GM21447 (cell line): Measurements from ENCODE around the gene ARHGEF19.
"Not testable (repeated sequence)": the region's sequence is repeated elsewhere in the genome, so short reads cannot be mapped to it uniquely, and the experiment has no call there.

Experiments used
- ATAC-seq: cut with Tn5 transposase; IDR thresholded peaks from one replicate; pipeline ENCODE4 v1.9.1; 2021; ENCODE audit not compliant: unreplicated experiment

ARHGEF19 gene

DNA sequence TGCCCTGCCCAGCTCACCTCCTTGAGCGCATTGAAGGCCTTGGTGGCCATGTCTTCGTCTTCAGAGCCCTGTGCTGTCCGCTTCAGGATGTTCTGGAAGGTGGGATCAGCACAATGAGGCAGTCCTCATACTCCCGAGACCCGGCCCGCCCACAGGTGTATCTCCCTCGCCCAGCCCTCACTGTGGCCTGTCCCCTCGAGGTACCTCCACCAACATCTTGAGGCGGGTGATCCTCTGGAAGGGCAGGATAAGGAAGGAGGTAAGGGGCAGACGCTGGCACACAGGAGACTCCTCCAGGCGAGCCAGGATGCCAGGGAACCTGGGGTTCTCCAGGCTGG lies 7.1 kb downstream of the ARHGEF19 start:
- ATAC-seq, result no peak

DNA sequence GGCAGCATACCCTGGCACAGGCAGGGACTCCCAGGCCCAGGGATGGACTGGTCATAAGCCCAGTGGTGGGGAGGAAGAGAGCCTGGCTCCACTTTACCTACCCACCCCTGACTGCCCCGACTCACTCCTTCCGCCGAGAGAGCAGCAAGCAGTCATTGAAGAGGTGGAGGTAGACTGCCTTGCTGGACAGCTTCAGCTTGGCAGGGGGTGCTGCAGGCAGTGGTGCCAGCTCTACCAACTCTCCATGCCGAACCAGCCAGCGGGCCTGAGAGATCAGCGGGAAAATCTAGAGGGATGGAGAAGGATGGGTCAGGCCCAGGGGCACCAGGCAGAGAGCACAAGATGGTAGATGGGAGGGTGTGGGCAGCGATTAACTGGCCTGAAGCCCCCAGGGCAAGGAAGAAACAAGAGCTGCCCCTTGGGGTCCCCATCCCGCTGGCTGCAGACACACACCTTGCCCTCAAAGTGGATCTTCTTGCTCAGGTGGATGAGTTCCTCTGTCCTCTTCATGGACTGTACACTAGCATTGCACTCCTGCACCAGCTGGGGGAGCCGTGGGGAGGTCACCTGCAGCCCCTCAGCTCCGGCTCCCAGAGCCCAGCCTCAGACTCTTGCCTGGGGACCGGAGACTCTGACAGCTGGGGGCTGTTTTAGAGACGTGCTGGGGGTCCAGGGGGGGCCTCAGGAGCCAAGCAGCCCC lies 7.7 kb downstream of the ARHGEF19 start:
- no peak for ATAC-seq

DNA sequence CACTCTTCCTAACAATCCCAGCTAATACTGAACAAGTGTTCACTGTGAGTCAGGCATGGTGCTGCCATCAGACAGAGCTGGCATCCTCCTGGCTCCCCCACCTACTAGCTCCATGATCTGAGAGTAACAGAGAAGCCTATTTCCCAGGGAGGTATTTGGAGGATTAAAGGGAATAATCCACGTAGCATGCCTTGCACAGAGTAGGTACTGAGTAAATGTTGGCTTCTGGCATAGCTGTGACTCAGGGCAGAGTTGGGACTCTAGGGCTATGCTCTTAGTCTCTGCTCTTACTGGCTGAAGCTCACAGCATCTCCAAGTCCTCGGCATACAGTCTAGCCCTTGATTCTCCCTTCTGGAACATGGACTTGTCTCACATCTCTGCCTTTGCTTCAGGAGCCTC lies 8.2 kb downstream of the ARHGEF19 start:
- ATAC-seq, result no peak

DNA sequence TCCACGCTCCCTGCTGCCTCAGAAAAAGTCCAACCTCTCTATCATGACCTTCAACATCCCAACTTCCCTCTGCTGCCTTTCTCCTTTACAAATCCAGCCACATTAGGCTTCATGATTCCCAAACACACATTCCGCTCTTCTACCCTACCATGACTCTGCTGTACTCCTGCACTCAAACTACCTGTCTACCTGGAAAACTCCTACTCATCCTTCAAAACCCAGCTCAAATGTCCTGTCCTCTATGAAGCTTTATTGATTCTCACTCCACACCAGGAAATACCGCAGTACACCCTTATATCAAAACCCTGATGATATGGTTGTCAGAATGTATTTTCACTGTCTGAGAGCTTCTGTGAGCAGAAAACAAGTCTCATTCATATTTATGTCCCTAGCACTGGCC lies 8.9 kb downstream of the ARHGEF19 start:
- no peak for ATAC-seq

DNA sequence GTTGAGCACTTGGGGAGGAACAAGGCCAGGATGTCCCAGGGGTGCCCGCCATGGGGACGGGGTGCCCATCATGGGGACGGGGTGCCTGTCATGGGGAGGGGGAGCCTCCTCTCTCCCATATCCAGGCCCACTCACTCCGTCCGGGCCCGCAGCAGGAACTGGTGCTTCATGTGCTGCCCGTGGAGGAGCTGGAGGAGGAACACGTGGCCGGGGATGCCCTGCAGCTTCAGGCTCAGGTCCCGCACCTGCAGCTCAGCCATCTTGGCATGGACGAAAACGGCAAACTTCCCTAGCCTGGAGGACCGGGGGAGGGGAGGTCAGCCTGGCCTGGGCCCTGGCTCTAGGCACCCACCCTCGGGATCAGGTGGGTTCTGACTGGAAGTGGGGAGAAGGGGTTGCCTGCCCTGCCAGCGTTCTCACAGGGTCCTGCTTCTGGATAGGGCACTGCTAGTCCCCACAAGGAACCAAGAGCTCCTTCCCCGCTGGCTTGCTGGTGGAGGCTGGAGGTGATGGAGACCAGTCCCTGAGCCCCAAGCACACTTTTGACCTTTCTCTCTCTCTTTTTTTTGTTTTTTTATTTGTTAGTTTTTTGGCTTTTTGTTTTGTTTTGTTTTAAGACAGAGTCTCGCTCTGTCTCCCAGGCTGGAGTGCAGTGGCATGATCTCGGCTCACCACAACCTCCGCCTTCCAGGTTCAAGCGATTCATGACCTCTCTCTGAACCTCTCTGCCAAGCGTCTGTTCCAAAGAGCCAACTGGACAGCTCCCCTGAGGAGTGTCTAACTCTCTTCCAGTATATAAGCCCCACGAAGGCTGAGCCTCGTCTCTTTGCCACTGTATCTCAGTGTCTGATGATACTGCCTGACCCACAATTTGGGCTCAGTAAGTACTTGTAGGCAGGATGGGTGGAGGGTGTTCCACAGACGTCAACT lies 9.9 kb downstream of the ARHGEF19 start:
- no peak for ATAC-seq

DNA sequence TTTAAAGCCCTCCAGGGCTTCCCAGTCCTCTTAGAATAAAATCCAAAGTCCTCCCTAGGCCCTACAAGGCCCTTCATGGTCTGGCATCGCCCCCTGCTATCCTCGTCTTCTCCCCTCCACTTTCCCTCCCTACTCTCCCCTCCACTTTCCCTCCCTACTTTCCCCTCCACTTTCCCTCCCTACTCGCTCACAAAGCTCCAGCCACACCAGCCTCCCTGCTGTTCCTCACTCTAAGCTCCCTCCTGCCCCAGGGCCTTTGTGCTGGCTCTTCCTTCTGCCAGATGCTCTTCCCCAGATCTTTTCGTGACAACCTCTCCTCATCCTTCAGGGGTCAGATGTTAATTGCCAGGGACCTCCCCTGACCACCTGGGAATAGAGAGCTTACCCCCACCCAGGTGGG lies 12.8 kb downstream of the ARHGEF19 start:
- ATAC-seq, result no peak

DNA sequence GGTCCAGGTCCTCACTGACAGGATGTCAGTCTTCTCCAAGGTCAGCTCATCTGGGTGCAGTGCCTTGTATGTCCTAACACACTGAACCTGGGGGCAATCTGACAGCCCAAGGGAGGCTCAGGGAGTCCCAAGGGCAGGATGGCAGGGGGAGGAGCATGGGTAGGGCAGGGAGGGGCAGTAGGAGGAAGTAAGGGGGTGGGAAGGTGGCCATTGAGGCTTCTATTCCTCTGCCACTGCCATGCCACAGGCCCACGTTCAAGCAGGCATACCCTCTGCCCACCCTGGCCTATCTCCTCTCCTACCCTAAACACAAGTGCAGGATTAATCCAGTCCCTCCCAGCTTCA lies 13.3 kb downstream of the ARHGEF19 start:
- no peak for ATAC-seq

DNA sequence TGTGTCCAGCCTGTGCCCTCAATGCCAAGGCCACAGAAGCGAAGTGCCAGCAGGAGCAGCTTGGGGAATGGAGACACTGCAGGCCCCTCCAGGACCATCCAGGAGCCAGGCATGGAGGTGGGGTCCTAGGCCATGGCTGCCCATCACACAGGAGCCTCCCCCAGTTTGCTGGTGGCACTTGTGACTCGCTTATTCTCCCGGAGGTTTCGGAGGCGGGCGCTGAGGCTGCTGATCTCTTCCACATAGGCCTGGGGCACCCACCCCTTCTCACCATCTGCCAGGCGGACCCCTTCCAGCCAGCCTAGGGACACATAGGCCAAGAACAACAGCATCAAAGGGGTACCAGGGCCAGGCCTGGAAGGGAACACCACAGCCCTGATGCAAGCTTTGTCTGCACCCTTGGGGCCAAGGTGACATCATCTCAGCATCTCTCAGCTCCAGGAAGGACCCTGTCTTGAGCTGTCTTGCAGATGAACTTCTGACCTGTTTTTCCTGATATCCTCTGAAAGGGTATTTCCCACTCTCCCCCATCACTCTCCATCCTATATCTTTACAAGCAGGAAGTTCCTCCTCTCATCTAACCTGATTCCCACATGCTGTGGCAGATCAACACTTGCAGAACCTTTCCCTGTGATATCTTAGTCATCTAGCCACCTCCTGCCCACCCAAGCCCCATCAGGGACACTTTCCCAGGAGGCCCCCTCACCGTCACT lies 13.9 kb downstream of the ARHGEF19 start:
- no peak for ATAC-seq

DNA sequence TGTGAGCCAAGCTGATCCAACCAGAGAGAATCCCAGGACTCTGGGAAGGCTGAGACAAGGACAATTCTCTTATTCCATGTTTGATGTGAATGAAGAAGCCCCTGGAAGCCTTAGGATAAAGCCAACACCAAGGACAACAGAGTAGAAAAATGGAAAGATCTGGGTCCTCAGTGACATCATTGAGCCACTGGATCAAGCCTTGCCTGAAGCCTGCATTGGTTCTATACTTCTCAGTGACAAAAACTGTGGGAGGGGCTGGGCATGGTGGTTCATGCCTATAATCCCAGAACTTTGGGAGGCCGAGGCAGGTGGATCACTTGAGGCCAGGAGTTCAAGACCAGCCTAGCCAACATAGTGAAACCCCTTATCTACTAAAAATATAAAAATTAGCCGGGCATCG lies 15.6 kb downstream of the ARHGEF19 start:
- no peak for ATAC-seq

DNA sequence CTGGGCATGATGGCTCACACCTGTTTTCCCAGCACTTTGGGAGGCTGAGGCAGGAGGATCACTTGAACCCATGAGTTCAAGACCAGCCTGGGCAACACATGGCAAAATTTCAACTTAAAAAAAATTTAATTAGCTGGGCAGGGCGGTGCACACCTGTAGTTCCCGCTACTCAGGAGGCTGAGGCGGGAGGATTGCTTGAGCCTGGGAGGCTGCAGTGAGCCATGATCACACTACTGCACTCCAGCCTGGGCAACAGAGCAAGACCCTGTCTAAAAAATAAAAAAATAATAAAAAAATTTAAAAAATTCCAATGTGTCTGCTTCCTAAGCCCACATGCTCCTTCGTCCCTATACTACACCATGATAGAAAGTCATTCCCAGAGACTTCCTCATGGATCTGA lies 16.3 kb downstream of the ARHGEF19 start:
- ATAC-seq, result not testable (repeated sequence)

DNA sequence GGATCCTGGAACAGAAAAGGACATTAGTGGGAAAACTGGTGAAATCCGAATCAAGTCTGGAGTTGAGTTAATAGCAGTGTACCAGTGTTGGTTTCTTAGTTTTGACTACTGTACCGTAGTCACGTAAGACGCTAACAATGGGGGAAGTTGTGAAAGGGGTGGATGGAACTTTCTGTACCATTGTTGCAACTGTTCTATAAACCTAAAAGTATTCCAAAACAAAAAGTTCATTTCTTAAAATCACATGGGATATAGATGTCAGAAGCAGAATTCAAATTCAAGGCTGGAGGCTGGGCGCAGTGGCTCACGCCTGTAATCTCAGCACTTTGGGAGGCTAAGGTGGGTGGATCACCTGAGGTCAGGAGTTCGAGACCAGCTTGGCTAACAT lies 16.9 kb downstream of the ARHGEF19 start:
- no peak for ATAC-seq

DNA sequence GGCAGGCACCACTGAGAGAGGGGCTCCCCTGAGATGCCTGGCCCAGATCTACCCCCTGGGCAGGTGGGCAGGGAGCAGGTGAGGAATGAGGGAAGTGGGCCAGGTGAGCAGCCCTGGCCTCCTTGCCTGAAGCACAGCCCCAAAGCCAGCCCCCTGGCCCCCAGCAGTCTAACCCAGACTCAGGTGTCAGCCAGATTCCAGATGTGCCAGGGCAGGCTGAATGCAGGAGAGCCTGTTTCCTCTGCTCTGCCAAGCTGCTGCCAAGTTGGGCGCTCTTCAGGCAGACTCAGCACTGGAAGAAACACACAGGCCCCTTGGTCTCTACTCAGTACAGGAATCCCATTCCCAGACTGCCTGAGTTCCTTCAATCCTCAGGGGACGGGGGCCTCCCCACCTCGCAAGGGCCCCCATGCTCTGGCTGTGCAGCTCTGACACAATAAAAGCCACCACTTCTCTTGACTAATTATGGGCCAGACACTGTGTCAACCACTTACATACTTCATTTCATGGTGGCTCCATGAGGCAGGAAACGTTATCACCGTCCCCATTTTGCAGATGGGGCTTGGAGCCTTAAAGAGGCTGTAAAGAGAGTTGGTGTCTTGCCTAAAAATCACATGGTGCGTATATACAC lies 20.4 kb downstream of the ARHGEF19 start:
- ATAC-seq, result no peak

DNA sequence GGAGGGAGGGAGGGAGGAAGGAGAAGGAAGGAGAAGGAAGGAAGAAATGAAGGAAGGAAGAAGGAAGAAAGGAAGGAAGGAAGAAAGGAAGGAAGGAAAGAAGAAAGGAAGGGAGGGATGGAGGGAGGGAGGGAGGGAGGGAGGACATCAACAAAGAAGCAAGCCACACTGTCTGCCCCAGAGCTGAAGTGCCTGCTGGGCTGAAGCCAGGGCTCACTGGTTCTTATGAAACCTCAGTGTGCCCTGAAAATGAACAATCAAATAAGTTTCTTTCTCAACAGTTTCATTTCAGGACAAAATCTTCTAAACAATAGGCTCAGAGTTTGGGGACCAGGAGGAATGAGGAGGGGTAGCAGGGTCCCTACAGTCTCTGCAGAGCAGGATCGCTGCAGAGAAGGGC lies 21.1 kb downstream of the ARHGEF19 start:
- no peak for ATAC-seq

DNA sequence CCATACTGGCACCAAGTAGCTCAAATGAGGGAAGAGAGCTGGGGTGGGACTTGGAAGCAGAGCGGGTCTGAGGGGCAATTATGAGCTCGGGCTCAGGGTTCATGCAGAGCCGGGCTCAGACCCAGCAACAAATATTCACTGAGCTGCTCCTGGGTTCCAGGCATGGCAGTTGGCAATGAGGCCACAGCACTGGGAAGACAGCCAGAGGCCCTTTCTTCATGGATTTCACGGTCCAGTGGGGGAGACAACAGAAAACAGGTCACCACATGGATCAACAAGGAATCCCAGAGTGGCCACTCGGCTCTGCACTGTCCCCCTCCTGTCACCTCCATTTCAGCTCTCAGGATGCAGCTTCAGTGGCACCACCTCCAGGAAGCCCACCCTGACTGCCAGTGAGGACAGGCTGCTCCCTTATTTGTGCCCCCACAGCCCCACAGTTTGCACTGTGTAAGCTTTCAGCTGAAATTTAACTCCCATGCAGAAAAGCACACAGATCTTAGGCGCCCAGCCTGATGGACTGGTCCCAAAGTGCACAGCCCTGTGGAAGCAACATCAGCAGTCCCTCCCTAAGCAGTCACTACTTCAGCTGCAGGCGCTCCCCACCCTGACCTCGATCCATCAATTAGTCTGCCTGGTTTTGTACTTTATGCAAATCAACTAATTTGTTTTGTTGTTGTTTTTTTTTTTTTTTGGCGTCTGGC lies 22.4 kb downstream of the ARHGEF19 start:
- ATAC-seq, result no peak

DNA sequence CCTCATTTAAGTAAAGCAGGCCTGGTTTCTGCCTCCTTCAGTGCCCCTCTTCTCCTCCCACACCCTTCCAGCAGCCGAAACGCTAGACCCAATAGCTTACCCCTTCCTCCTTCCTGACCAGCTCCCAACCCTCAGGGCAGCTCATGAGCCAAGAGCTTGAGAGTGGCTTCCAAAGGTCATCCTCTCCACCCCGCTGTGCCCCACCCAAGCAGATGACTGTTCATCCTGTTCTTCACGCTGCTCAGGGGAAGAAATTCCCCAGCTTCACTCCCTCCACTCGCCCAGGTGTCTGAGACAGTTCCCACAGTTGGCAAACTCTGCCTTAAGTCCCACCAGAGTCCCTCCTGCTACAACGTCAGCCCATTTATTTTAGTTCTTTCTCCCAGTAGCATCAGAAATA lies 23.4 kb downstream of the ARHGEF19 start:
- ATAC-seq, result no peak

DNA sequence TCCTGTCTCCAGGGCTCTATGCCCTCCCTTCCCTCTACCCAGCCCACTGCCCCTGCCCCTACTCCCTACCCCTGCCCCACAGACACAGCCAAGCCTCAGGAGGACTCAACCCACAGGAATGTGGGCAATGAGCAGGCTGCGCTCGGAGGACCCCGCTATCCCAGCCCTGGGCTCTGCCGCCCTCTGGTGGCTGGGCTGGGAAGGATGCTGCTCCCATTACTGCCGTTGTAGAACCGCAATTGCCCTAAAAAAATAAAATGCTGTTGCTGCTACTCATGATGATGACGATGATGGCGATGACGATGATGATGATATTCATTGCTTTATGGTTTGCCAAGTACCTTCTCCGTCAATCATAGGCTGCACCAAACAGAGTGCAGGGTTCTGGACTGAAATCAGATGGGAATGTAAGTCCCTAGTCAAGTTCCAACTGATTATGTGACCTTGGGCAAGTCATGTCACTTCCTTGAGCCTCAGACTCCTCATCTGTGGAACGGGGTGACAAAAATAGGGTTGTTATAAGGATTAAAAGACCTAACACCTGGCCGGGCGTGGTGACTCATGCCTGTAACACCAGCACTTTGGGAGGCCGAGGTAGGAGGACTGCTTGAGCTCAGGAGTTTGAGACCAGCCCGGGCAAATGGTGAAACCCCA lies 24.6 kb downstream of the ARHGEF19 start:
- ATAC-seq, result no peak

DNA sequence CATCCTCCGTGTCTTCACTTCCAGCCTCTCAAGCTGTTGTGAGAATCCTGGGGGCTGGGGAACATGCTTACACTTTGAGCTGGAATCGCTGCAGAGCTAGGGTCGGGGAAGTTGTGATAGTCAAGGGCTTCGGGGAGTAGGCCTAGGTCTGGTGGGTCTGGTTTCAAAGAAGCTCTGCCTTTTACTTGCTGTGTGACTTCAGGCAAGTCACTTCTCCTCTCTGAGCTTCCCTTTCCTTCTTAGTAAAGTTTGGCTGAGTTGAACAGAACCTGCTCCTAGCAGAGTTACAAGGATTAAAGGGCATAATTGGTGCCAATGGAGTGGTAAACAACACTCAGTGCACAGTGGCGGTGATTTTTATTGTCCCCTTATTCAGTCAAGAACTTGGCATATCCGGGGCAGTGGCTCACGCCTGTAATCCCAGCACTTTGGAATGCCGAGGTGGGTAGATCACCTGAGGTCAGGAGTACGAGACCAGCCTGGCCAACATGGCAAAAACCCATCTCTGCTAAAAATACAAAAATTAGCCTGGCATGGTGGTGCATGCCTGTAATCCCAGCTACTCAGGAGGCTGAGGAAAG lies 25.7 kb downstream of the ARHGEF19 start:
- no peak for ATAC-seq

DNA sequence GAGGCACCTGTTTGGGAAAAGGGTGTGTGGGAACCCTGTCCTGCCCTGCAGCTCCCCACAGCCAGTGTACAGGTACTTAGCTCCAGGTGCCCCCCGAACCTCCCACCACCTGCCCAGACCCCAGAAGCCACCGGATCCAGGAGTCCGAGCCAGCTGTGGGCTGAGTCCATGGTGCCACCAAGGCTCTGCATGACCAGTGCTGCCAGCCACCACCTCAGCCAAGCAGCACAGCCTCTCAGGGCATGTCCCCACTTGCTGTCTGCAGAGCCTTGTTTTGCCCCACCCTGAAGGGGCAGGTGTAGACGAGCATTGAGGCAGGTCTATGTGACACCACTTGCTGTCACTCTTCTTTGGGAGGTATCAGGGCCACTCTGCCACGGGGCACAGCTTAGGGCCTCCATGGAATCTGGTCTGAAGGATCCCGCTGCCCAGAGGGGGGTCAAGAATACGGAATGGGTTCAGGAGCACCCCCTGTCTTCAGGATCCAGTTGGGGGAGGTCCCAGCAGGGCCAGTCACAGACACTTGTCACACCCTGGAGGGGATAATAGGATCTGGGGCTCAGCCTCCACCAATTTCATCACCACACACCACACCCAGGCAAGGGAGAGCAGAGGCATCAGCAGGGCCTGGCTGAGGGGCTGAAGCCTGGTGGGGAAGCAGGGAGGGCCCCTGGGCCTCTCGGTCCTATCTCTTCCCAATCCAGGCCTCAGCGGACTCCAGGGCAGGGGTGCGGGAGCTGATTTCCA lies 27.7 kb downstream of the ARHGEF19 start:
- no peak for ATAC-seq

DNA sequence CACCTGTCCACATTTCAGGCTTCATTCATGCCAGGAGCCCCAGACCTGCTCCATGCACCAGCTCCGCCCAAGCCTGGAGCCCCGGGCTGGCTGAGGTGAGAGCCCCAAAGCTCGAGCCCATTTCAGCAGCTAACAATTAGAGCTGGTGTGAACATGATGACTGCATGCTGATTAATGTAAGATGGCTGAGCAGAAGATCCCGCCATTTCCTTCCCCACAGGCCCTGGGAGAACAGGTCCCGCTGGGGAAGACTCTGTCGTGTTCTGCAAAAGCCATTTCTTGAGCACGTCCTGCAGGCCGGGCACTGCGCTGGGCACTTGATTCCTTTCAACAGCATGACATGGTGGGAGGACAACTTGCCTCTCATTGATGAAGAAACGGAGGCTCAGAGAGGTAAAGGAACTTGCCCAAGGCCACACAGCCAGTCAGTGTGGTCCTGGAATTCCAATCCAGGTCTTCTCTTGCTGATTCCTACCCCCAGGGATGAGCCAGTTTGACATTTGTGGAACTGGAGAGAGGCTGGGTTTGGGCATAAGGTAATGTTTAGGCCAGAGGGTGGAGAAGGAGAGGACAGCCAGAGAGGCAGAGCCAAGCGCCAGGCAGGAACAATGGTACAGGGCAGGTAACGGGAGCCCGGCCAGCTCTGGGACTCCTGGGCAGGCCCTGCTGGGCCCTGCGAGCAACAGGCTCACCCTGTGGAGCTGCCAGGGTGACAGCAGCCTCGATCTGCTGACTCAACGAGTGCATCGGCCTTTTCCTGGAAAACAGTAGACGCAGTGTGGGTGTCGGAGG lies 28.5 kb downstream of the ARHGEF19 start:
- no peak for ATAC-seq
